Ishikawa (cell line): Measurements from ENCODE around the gene RASAL2.

ENCODE experiments used
- CEBPB ChIP-seq: IDR thresholded peaks from 2 replicates; pipeline ENCODE4 v1.6.1; 2012
- CREB1 ChIP-seq: IDR thresholded peaks from 2 replicates; pipeline ENCODE4 v1.6.1; 2012; ENCODE audit warnings: low read depth
- EGR1 ChIP-seq: IDR thresholded peaks from 2 replicates; pipeline ENCODE4 v1.6.1; 2012
- EP300 ChIP-seq: IDR thresholded peaks from 2 replicates; pipeline ENCODE4 v1.6.1; 2012; ENCODE audit warnings: borderline replicate concordance
- FOXM1 ChIP-seq: IDR thresholded peaks from 2 replicates; pipeline ENCODE4 v1.6.1; 2012; ENCODE audit warnings: low read depth, borderline replicate concordance
- MAX ChIP-seq: IDR thresholded peaks from 2 replicates; pipeline ENCODE4 v1.6.1; 2012
- NFIC ChIP-seq: IDR thresholded peaks from 2 replicates; pipeline ENCODE4 v1.6.1; 2012
- RAD21 ChIP-seq: IDR thresholded peaks from 2 replicates; pipeline ENCODE4 v1.6.1; 2012; ENCODE audit warnings: low read depth
- REST ChIP-seq: IDR thresholded peaks from 2 replicates; pipeline ENCODE4 v1.6.1; 2012; ENCODE audit warnings: low read depth, mild to moderate bottlenecking
- TAF1 ChIP-seq: IDR thresholded peaks from 2 replicates; pipeline ENCODE4 v1.6.1; 2012; ENCODE audit warnings: low read depth, mild to moderate bottlenecking
- TCF12 ChIP-seq: IDR thresholded peaks from 2 replicates; pipeline ENCODE4 v1.6.1; 2012; ENCODE audit warnings: low read depth
- TEAD4 ChIP-seq: IDR thresholded peaks from 2 replicates; pipeline ENCODE4 v1.6.1; 2012
- USF1 ChIP-seq: IDR thresholded peaks from 2 replicates; pipeline ENCODE4 v1.6.1; 2012
- YY1 ChIP-seq: IDR thresholded peaks from 2 replicates; pipeline ENCODE4 v1.6.1; 2012; ENCODE audit warnings: low read depth
- ZBTB7A ChIP-seq: IDR thresholded peaks from 2 replicates; pipeline ENCODE4 v1.6.1; 2012; ENCODE audit warnings: low read depth

RASAL2 gene

GRCh38 chr1:178051071-178051470 lies 42.8 kb upstream of the RASAL2 start:
- no peak for TF ChIP-seq TEAD4
- TF ChIP-seq MAX: no peak
- TF ChIP-seq FOXM1: no peak
- no peak for TF ChIP-seq CEBPB
- no peak for TF ChIP-seq NFIC
- no peak for TF ChIP-seq EP300
- no peak for TF ChIP-seq CREB1
- no peak for TF ChIP-seq YY1
- TF ChIP-seq REST: no peak
- TF ChIP-seq TCF12: no peak
- no peak for TF ChIP-seq TAF1
- TF ChIP-seq ZBTB7A: no peak
- TF ChIP-seq EGR1: no peak
- no peak for TF ChIP-seq RAD21
- TF ChIP-seq USF1: no peak

GRCh38 chr1:178052650-178053461 lies 41.0 kb upstream of the RASAL2 start:
- peak; percentile 29; the same call in 1 of the 2 replicates for TF ChIP-seq MAX
- no peak for TF ChIP-seq ZBTB7A
- peak; percentile 38; the same call in 1 of the 2 replicates for TF ChIP-seq TEAD4
- peak; percentile 29; the same call in 1 of the 2 replicates for TF ChIP-seq TCF12

GRCh38 chr1:178055093-178055492 lies 38.8 kb upstream of the RASAL2 start:
- TF ChIP-seq RAD21 (peak; percentile 75), CEBPB (no peak)

GRCh38 chr1:178055779-178056471 lies 38.0 kb upstream of the RASAL2 start:
- no peak for TF ChIP-seq YY1
- TF ChIP-seq NFIC: no peak
- peak; percentile 38; the same call in 1 of the 2 replicates for TF ChIP-seq RAD21

- no peak for TF ChIP-seq CREB1
- TF ChIP-seq NFIC: no peak
- no peak for TF ChIP-seq MAX
- TF ChIP-seq TCF12: no peak
- TF ChIP-seq TAF1: no peak
- TF ChIP-seq CEBPB: no peak
- no peak for TF ChIP-seq YY1
- TF ChIP-seq USF1: no peak
- no peak for TF ChIP-seq TEAD4
- no peak for TF ChIP-seq EP300
- no peak for TF ChIP-seq FOXM1
- no peak for TF ChIP-seq REST
- no peak for TF ChIP-seq ZBTB7A
Observed at GRCh38 chr1:178057141-178057765, 36.7 kb upstream of the RASAL2 start.
